Testis (tissue), 3 donors: ENCODE results near the gene DCUN1D5. TPM values are rescaled to one million over a fixed set of nuclear protein-coding genes. Genes with fewer than 3 reads are reported as not detected.

Experiments
- DNase-seq: peaks from one replicate; pipeline ENCODE4 v3.0.0-alpha.2; 2019
- H3K27ac ChIP-seq, 2 donors: fragments of 200-600 bp; sonication (generic); one replicate each; pipeline ENCODE4 v1.5.1; 2019
- H3K27me3 ChIP-seq: fragments of 200-600 bp; sonication (generic); one replicate; pipeline ENCODE4 v1.5.1; 2019
- H3K36me3 ChIP-seq: fragments of 200-600 bp; sonication (generic); one replicate; pipeline ENCODE4 v1.5.1; 2017; ENCODE audit warnings: low read depth; ENCODE audit errors: missing control alignments
- H3K4me1 ChIP-seq: fragments of 200-600 bp; sonication (generic); one replicate; pipeline ENCODE4 v1.5.1; 2019
- H3K4me3 ChIP-seq, 2 donors: fragments of 200-600 bp; sonication (generic); one replicate each; pipeline ENCODE4 v1.5.1; 2017 to 2019
- H3K9me3 ChIP-seq: fragments of 200-600 bp; sonication (generic); one replicate; pipeline ENCODE4 v1.5.1; 2017
- CTCF ChIP-seq, 3 experiments: fragments of 450-650 bp in 2 of 3; fragments of 200-600 bp in 1 of 3; sonication (generic) in 1 of 3; IDR thresholded peaks; one replicate each; pipeline ENCODE4 v1.5.1; 2016 to 2019; ENCODE audit warnings: antibody characterized with exemption in 3 of 3, mild to moderate bottlenecking in 2 of 3, moderate library complexity in 1 of 3
- POLR2A ChIP-seq: fragments of 450-650 bp; IDR thresholded peaks from one replicate; pipeline ENCODE4 v1.6.1; 2017; ENCODE audit warnings: antibody characterized with exemption, mild to moderate bottlenecking, moderate library complexity
- WGBS, 2 donors: methylation state at CpG; one replicate each; pipeline ENCODE4 v1.1.5; 2018; 5-methylcytosine and 5-hydroxymethylcytosine counted together
- intact Hi-C: fragments of 100-400 bp; cut with DNase I; formaldehyde crosslinking; loops from one replicate; pipeline ENCODE4 v1.15.1; 2023; ENCODE audit warnings: low total_unique reads
- polyA plus RNA-seq: library from polyadenylated mRNA; stranded (reverse); fragments of 350-450 nt; fragmentation: Illumina TruSeq; extraction: RNeasy Lipid Tissue Mini Kit (QIAGEN cat#74804); gene quantifications from one replicate; pipeline ENCODE4 v1.2.3, GENCODE V29; 2014; ENCODE audit warnings: low read depth, low replicate concordance; ENCODE audit not compliant: insufficient read depth
- total RNA-seq, 2 donors: library from RNA; depleted of rRNA; stranded (reverse); fragments of >200 nt; gene quantifications; one replicate each; pipeline ENCODE4 v1.2.3, GENCODE V29; 2016

Gene DCUN1D5
- total and polyA plus RNA-seq, 3 donors from 2014 or later, result 37.3 to 70.8 (median 62.5) TPM

DNA sequence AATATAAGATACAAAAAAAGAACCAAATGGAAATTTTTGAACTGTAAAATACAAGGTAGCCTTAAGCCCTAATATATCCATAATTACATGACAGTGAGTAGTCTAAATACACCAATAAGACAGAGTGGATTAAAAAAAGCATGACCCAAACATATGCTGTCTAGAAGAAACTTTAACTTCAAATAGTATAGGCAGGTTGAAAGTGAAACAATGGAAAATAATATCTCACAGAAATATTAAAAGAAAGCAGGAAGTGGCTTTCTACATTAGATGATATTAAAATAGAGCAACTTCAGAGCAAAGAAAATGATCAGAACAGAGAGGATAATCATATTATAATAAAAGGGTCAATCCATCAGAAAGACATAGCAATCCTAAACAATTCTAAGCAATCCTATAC lies 21.8 kb downstream of the DCUN1D5 start:
- intact Hi-C loops, result no loop called here
- Histone ChIP-seq H3K27me3 (no peaks in the 10 kb centered on the region), H3K4me1 (no peaks in the 10 kb centered on the region), H3K27ac (no peak overlapping the region), H3K36me3 (no peaks in the 10 kb centered on the region), H3K9me3 (no peaks in the 10 kb centered on the region), H3K4me3 (no peak overlapping the region)
- DNase-seq, result no peak
- TF ChIP-seq POLR2A (no peak), CTCF (IDR thresholded peaks at IDR 0.05) (no peak)

DNA sequence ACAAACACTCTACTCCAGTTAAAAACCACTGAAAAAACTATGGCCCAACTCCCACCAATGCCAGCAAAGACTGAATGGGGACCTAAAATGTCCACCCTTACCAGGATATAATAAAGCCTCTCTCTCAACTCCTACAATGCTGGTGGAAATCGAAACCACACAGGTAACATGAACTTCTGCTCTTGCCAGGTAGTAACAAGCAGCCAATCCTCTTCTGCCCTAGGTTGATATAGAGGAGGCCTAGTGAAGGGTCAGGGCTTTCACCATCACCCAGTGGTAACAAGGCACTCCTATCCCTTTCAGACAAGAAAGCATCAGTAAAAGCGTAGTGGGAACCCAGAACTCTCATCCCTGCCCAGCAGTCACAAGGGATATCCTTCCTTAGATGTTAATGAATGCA lies 22.6 kb downstream of the DCUN1D5 start:
- DNase-seq, result no peak
- Histone ChIP-seq H3K27me3 (no peaks in the 10 kb centered on the region), H3K36me3 (no peaks in the 10 kb centered on the region), H3K9me3 (no peaks in the 10 kb centered on the region), H3K4me3 (no peak overlapping the region), H3K27ac (no peak overlapping the region), H3K4me1 (no peaks in the 10 kb centered on the region)
- intact Hi-C loops, result no loop called here
- TF ChIP-seq CTCF (IDR thresholded peaks at IDR 0.05), result no peak
- no peak for TF ChIP-seq POLR2A
- WGBS, 2 donors, result 86 to 96% methylated on average over 2 of the region's 2 CpGs

- WGBS, 2 donors, result 88% methylated on average over 1 of the region's 1 CpG
- no peak for TF ChIP-seq CTCF (IDR thresholded peaks at IDR 0.05)
- TF ChIP-seq POLR2A, result no peak
- no peaks in the 10 kb centered on the region for H3K9me3 ChIP-seq
- DNase-seq, result no peak
- H3K36me3 ChIP-seq, result no peaks in the 10 kb centered on the region
- no peaks in the 10 kb centered on the region for H3K4me1 ChIP-seq
- H3K27ac ChIP-seq, result no peak overlapping the region
- intact Hi-C loops, result no loop called here
- no peaks in the 10 kb centered on the region for H3K27me3 ChIP-seq
- H3K4me3 ChIP-seq, result no peak overlapping the region
Observed at GRCh38 chr11:103067118-103067517, 24.8 kb downstream of the DCUN1D5 start.

DNA sequence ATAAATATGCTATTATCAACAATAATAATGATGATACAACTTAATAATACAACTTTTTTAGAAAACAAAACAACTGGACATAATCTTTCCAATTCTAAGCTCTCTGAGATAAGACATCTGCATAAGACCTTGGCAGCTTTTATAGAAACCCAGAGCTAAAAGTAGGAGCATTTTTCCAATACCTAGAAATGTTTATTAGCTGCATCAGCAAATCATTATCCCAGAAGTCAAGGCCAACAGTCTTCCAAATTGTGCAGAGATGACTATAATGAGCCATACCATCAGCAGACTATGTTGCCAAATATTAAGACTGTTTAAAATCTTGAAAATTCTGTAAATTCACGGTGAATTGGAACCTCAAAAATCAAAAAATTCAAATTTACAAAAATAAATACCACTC lies 30.3 kb downstream of the DCUN1D5 start:
- intact Hi-C loops, result no loop called here
- no peaks in the 10 kb centered on the region for H3K4me1 ChIP-seq
- no peaks in the 10 kb centered on the region for H3K36me3 ChIP-seq
- H3K9me3 ChIP-seq, result no peaks in the 10 kb centered on the region
- H3K4me3 ChIP-seq, result no peak overlapping the region
- TF ChIP-seq CTCF (IDR thresholded peaks at IDR 0.05), result no peak
- TF ChIP-seq POLR2A, result no peak
- no peak overlapping the region for H3K27ac ChIP-seq
- no peak for DNase-seq
- 81 to 82% methylated on average over 1 of the region's 1 CpG for WGBS, 2 donors
- no peaks in the 10 kb centered on the region for H3K27me3 ChIP-seq

- Histone ChIP-seq H3K27ac (no peak overlapping the region), H3K9me3 (no peaks in the 10 kb centered on the region), H3K27me3 (no peaks in the 10 kb centered on the region), H3K36me3 (no peaks in the 10 kb centered on the region), H3K4me1 (no peaks in the 10 kb centered on the region), H3K4me3 (no peak overlapping the region)
- 46 to 55% methylated on average over 3 of the region's 3 CpGs for WGBS, 2 donors
- TF ChIP-seq POLR2A, result no peak
- TF ChIP-seq CTCF (IDR thresholded peaks at IDR 0.05), result peak in 2 of 3 experiments; percentile 24 to 36
- intact Hi-C loops, result no loop called here
- DNase-seq, result no peak
Observed at GRCh38 chr11:103055221-103055890, 36.6 kb downstream of the DCUN1D5 start.
